Measurements from ENCODE around the gene CYP20A1. TPM values are rescaled to one million over a fixed set of nuclear protein-coding genes. Genes with fewer than 3 reads are reported as not detected.
"Not testable (repeated sequence)": the region's sequence is repeated elsewhere in the genome, so short reads cannot be mapped to it uniquely, and the experiment has no call there.

The CYP20A1 gene
- total RNA-seq, 4 donors from 2014 or later, result 2.0 to 72.7 (median 37.5) TPM

GRCh38 chr2:203282101-203282500 lies 43.3 kb downstream of the CYP20A1 start:
- TF ChIP-seq, protein P1, sequence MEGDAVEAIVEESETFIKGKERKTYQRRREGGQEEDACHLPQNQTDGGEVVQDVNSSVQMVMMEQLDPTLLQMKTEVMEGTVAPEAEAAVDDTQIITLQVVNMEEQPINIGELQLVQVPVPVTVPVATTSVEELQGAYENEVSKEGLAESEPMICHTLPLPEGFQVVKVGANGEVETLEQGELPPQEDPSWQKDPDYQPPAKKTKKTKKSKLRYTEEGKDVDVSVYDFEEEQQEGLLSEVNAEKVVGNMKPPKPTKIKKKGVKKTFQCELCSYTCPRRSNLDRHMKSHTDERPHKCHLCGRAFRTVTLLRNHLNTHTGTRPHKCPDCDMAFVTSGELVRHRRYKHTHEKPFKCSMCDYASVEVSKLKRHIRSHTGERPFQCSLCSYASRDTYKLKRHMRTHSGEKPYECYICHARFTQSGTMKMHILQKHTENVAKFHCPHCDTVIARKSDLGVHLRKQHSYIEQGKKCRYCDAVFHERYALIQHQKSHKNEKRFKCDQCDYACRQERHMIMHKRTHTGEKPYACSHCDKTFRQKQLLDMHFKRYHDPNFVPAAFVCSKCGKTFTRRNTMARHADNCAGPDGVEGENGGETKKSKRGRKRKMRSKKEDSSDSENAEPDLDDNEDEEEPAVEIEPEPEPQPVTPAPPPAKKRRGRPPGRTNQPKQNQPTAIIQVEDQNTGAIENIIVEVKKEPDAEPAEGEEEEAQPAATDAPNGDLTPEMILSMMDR (IDR thresholded peaks at IDR 0.05), result no peak
- no peak for TF ChIP-seq POLR2A (IDR thresholded peaks at IDR 0.05)
- H3K9me3 ChIP-seq, result no peaks in the 10 kb centered on the region
- H3K4me3 ChIP-seq, result no peak overlapping the region
- intact Hi-C loops (cut with DNase I; ENCODE audit: low total_unique reads), result no loop called here
- DNase-seq, result no peak
- no peaks in the 10 kb centered on the region for H3K36me3 ChIP-seq
- no peaks in the 10 kb centered on the region for H3K4me1 ChIP-seq
- no peaks in the 10 kb centered on the region for H3K27me3 ChIP-seq
- no peak overlapping the region for H3K27ac ChIP-seq

DNA sequence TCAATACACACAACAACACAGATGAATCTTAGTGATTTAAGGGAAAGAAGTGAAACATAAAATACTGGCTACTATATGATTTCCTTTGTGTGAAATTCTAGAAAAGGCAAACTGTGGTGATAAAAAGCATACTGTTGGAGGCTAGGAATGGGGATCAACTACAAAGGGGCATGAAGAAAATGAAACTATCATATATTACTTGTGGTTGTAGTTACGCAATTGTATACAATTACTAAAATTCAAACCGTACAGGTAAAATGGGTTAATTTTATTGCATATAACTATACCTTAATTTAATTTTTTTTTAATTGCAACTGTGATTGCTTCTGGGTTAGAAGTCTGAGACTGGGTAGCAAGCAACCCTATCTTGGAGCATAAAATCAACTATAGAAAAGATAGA lies 47.7 kb downstream of the CYP20A1 start:
- no peak for DNase-seq
- H3K27ac ChIP-seq, result no peak overlapping the region
- no peaks in the 10 kb centered on the region for H3K36me3 ChIP-seq
- H3K9me3 ChIP-seq, result no peaks in the 10 kb centered on the region
- no peaks in the 10 kb centered on the region for H3K27me3 ChIP-seq
- intact Hi-C loops (cut with DNase I; ENCODE audit: low total_unique reads), result no loop called here
- TF ChIP-seq, protein P1 (IDR thresholded peaks at IDR 0.05), result no peak
- no peak for TF ChIP-seq POLR2A (IDR thresholded peaks at IDR 0.05)
- no peak overlapping the region for H3K4me3 ChIP-seq
- no peaks in the 10 kb centered on the region for H3K4me1 ChIP-seq

DNA sequence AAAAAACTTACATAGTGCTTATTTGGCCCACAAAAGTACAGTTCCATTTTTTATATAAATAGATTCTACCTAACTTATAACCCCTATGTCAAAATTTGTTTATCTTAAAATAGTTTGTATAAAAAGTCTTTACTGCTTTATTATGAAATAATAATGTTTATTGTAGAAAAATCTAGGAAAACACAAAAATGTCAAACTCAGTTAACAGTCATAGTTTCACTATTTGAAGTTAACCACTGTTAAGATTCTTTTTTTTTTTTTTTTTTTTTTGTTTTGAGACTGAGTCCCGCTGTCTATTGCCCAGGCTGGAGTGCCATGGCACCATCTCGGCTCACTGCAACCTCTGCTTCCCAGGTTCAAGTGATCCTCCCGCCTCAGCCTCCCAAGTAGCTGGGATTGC lies 62.8 kb downstream of the CYP20A1 start:
- Histone ChIP-seq H3K9me3 (no peaks in the 10 kb centered on the region), H3K27ac (no peak overlapping the region), H3K27me3 (no peaks in the 10 kb centered on the region), H3K4me1 (no peaks in the 10 kb centered on the region), H3K4me3 (no peak overlapping the region), H3K36me3 (no peaks in the 10 kb centered on the region)
- no peak for DNase-seq
- no peak for TF ChIP-seq POLR2A (IDR thresholded peaks at IDR 0.05)
- TF ChIP-seq, protein P1 (IDR thresholded peaks at IDR 0.05), result no peak
- intact Hi-C loops (cut with DNase I; ENCODE audit: low total_unique reads), result no loop called here

- intact Hi-C loops (cut with DNase I; ENCODE audit: low total_unique reads); H3K27ac ChIP-seq; H3K4me3 ChIP-seq; H3K36me3 ChIP-seq; H3K9me3 ChIP-seq; DNase-seq; H3K4me1 ChIP-seq; H3K27me3 ChIP-seq: not testable (repeated sequence)
These were observed 63.8 kb downstream of the CYP20A1 start for GRCh38 chr2:203302586-203302985.

- H3K4me3 ChIP-seq, result no peak overlapping the region
- TF ChIP-seq POLR2A (IDR thresholded peaks at IDR 0.05), result no peak
- TF ChIP-seq, protein P1 (IDR thresholded peaks at IDR 0.05), result no peak
- no peaks in the 10 kb centered on the region for H3K4me1 ChIP-seq
- intact Hi-C loops (cut with DNase I; ENCODE audit: low total_unique reads), result no loop called here
- no peak overlapping the region for H3K27ac ChIP-seq
- H3K36me3 ChIP-seq, result no peaks in the 10 kb centered on the region
- no peak for DNase-seq
- H3K27me3 ChIP-seq, result no peaks in the 10 kb centered on the region
- H3K9me3 ChIP-seq, result no peaks in the 10 kb centered on the region
These were observed 72.0 kb downstream of the CYP20A1 start for GRCh38 chr2:203310688-203311436.

Data from uterus (tissue), 4 donors.